Kidney epithelial cell (primary cell): ENCODE data around the gene GABBR2. TPM values are rescaled to one million over a fixed set of nuclear protein-coding genes. Genes with fewer than 3 reads are reported as not detected.

Experiments used
- DNase-seq: peaks from one replicate; pipeline ENCODE4 v3.0.0-alpha.2; 2010; ENCODE audit warnings: low read depth
- H3K27me3 ChIP-seq: 2 replicates; pipeline ENCODE4 v1.6.0; 2011; ENCODE audit warnings: low read length; ENCODE audit not compliant: control insufficient read depth, insufficient read depth
- H3K36me3 ChIP-seq: 2 replicates; pipeline ENCODE4 v1.5.1; 2011; ENCODE audit warnings: low read length; ENCODE audit not compliant: control insufficient read depth, insufficient read depth
- H3K4me3 ChIP-seq: 2 replicates; pipeline ENCODE4 v1.5.1; 2011; ENCODE audit warnings: low read depth, mild to moderate bottlenecking, control low read depth, low read length
- CTCF ChIP-seq: IDR thresholded peaks from 2 replicates; pipeline ENCODE4 v1.5.1; 2011; ENCODE audit warnings: mild to moderate bottlenecking, moderate library complexity, low read length, control low read depth, inconsistent platforms; ENCODE audit not compliant: insufficient read depth, poor library complexity, severe bottlenecking
- total RNA-seq: library from RNA; depleted of rRNA; stranded (reverse); fragments of >200 nt; gene quantifications from 2 replicates; pipeline ENCODE4 v1.2.3, GENCODE V29; 2015

The GABBR2 gene
- total RNA-seq, 1 donor from 2014 or later: 10.8 TPM

- Histone ChIP-seq H3K4me3 (no peak overlapping the region), H3K36me3 (no peaks in the 10 kb centered on the region), H3K27me3 (no peaks in the 10 kb centered on the region)
- TF ChIP-seq CTCF: no peak
- no peak for DNase-seq
Observed at GRCh38 chr9:98745470-98745869, 36.7 kb upstream of the GABBR2 start.

- no peak for DNase-seq
- Histone ChIP-seq H3K27me3 (no peaks in the 10 kb centered on the region), H3K36me3 (no peaks in the 10 kb centered on the region), H3K4me3 (no peak overlapping the region)
- no peak for TF ChIP-seq CTCF
Observed at GRCh38 chr9:98743818-98744611, 35.3 kb upstream of the GABBR2 start.

- no peaks in the 10 kb centered on the region for H3K27me3 ChIP-seq
- no peak for TF ChIP-seq CTCF
- DNase-seq: no peak
Observed at GRCh38 chr9:98743329-98743728, 34.6 kb upstream of the GABBR2 start.

GRCh38 chr9:98742325-98743280 is 33.9 kb upstream of the GABBR2 start:
- no peaks in the 10 kb centered on the region for H3K36me3 ChIP-seq
- TF ChIP-seq CTCF: no peak
- DNase-seq: no peak

More at GRCh38 chr9:98743329-98743728, 34.6 kb upstream of the GABBR2 start:
- Histone ChIP-seq H3K36me3 (no peaks in the 10 kb centered on the region), H3K4me3 (no peak overlapping the region)

GRCh38 chr9:98740226-98740881 is 31.6 kb upstream of the GABBR2 start:
- no peak for DNase-seq

More at GRCh38 chr9:98742325-98743280, 33.9 kb upstream of the GABBR2 start:
- Histone ChIP-seq H3K4me3 (no peak overlapping the region), H3K27me3 (no peaks in the 10 kb centered on the region)

More at GRCh38 chr9:98740226-98740881, 31.6 kb upstream of the GABBR2 start:
- no peaks in the 10 kb centered on the region for H3K27me3 ChIP-seq
- no peaks in the 10 kb centered on the region for H3K36me3 ChIP-seq
- no peak overlapping the region for H3K4me3 ChIP-seq
- no peak for TF ChIP-seq CTCF
